ENCODE data around the gene SND1.
"Not testable (repeated sequence)": the region's sequence is repeated elsewhere in the genome, so short reads cannot be mapped to it uniquely, and the experiment has no call there.

Gene SND1

DNA sequence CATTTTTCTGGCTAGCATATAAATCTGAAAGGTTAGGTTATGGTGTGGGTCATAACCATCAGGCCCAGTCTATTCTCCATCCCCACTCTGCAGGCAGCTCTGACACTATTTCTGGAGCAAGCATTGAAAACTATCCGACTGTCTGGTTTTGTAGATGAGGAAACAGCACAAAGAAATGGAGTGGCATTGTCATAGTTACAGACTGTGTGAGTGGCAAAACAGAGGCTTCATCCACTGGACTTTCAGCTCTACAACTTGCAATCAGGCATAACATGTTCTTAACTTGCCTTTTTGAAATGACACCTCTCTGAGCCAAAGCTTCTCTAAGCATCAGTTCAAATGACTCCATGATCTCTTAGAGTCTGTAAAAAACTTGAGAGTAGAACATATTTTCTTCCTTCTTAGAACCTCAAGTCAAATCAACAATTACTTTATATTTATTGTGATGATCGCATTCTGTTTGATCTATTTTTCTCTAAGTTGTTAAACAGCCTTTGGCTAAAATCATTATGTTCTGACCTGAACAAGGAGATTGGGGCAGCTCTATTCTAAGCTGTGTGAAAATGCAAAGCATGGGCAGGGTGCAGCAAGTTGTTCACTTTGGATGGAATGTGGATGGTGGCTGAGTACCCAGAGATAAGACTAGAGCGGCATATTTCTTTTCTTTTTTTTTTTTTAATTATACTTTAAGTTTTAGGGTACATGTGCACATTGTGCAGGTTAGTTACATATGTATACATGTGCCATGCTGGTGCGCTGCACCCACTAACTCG, 310.8 kb downstream of the SND1 start:
- TF ChIP-seq, protein P1, sequence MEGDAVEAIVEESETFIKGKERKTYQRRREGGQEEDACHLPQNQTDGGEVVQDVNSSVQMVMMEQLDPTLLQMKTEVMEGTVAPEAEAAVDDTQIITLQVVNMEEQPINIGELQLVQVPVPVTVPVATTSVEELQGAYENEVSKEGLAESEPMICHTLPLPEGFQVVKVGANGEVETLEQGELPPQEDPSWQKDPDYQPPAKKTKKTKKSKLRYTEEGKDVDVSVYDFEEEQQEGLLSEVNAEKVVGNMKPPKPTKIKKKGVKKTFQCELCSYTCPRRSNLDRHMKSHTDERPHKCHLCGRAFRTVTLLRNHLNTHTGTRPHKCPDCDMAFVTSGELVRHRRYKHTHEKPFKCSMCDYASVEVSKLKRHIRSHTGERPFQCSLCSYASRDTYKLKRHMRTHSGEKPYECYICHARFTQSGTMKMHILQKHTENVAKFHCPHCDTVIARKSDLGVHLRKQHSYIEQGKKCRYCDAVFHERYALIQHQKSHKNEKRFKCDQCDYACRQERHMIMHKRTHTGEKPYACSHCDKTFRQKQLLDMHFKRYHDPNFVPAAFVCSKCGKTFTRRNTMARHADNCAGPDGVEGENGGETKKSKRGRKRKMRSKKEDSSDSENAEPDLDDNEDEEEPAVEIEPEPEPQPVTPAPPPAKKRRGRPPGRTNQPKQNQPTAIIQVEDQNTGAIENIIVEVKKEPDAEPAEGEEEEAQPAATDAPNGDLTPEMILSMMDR (IDR thresholded peaks at IDR 0.05; ENCODE audit: insufficient read depth, missing control alignments): no peak
- no peak for FAIRE-seq
- no peak for DNase-seq (ENCODE audit: insufficient read length, low spot score)

DNA sequence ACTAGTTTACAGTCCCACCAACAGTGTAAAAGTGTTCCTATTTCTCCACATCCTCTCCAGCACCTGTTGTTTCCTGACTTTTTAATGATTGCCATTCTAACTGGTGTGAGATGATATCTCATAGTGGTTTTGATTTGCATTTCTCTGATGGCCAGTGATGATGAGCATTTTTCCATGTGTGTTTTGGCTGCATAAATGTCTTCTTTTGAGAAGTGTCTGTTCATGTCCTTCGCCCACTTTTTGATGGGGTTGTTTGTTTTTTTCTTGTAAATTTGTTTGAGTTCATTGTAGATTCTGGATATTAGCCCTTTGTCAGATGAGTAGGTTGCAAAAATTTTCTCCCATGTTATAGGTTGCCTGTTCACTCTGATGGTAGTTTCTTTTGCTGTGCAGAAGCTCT, 311.9 kb downstream of the SND1 start:
- not testable (repeated sequence) for FAIRE-seq; DNase-seq (ENCODE audit: insufficient read length, low spot score)

DNA sequence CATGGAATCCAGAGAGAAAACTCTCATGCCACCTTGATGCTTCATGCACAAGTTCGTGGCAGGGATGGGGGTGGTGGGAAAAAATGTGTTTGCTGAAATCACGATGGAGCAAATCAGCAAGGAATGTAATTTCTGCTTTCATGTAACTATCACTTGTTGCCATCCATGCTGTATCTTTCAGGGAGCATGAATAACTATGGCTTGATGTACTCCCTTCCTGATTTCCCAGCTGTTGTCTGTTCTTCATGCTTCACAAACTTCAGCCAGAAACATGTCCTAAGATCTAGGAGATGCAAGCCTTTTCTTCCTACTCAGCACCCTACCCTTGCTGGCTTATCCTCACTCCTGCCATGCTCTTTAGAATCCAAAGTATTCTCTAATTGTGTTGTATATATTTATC, 315.3 kb downstream of the SND1 start:
- TF ChIP-seq, protein P1 (IDR thresholded peaks at IDR 0.05; ENCODE audit: insufficient read depth, missing control alignments): no peak
- FAIRE-seq (no peak), DNase-seq (ENCODE audit: insufficient read length, low spot score) (no peak)

DNA sequence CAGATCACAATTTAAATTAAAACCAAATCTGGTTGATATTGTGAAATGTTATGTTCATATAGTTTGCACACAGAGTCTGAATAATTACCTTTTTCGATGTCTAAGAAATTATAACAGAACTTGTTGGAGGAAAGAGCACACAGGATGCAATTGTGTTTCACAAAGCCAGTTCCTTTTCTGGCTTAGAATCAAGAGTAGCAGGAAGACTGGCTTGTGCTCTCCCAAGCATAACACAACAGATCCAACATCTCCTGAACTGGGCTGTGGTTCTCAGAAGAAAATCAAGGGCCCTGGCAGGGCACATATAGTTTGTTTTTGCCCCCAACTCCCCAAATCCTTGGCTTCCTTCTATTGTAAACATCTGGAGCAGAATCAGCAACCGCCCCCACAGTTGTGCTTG, 316.6 kb downstream of the SND1 start:
- no peak for DNase-seq (ENCODE audit: insufficient read length, low spot score)
- TF ChIP-seq, protein P1 (IDR thresholded peaks at IDR 0.05; ENCODE audit: insufficient read depth, missing control alignments): no peak
- FAIRE-seq: no peak

DNA sequence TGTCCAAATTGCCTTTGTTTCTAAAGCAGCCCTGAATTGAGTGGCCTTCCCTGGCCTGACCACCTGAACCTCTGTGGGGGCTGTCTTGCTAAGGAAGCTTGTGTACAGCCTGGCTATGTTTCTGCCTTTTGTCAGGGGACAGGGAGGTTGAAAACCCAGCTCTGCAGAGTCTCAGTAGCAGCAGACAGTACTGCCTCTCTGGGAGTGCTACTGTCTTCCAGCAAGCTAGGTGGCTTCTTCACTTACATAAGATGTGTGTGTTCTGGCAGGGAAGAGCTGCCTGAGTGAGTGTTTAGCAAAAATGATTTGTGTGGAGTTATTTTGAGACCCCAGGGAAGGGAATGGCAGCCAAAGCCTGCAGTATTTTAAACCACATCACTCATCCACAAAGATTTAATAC, 321.8 kb downstream of the SND1 start:
- DNase-seq (ENCODE audit: insufficient read length, low spot score): no peak
- TF ChIP-seq, protein P1 (IDR thresholded peaks at IDR 0.05; ENCODE audit: insufficient read depth, missing control alignments): no peak
- FAIRE-seq: no peak

DNA sequence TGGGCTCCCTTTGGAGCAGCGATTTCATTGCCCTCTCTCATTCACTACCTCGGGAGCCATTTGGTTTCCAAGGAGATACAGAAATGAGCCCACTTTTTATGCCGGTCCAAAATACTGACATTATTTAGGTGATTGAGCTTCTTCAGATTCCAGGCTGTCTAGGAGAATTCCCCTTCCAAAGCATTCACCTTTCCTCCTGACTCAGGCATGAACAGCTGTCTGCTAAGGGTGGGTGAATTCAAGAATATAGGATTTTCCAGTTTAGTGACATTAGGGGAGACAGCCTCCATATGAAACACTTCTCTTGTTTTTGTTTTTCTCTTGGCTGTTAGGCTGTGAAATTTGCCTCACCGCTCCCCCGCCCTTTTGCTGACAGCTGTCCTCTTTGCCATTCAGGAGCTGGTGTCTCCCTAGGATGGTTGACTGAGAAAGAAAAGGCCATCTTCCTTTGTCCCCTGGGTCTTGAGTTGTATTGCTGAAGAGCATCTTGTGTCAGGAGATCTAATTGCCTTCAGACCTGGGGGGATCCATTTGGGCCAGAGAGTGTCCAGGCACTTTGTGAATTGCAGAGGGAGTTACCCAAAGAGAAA, 322.5 kb downstream of the SND1 start:
- FAIRE-seq (no peak), DNase-seq (ENCODE audit: insufficient read length, low spot score) (no peak)
- TF ChIP-seq, protein P1 (IDR thresholded peaks at IDR 0.05; ENCODE audit: insufficient read depth, missing control alignments): no peak

DNA sequence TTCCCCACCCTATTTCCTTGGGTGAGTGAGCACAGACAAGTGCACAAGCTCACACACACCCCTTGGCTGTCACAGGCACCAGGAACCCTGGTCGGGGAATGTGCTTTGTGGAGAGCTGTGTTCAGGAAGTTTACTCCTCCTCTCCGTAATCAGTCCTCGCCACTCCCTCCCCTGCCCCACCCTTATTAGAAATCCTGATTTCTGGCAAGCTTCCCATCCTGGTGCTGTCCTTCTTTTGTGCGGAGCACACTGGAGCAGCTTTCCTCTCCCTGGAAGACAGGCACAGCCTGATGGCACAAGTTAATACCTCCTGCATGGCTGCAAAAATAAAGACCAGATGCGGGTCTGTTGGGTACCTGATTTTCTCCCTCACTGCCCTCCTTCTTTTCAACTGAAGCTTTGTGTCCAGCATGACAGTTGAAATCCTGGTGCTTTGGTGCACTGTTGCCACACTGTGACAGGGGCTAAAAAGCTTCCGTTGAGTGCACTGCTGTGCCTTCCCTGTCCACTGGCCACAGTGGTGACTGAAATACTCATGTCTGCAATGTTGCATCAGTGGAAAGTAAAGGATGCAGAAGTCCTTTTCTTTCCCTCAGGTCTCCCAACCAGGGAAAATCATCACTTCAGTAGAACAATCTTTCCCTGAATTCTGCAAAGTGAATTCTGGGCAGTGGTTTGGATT, 324.2 kb downstream of the SND1 start:
- DNase-seq (ENCODE audit: insufficient read length, low spot score) (no peak), FAIRE-seq (no peak)
- TF ChIP-seq, protein P1 (IDR thresholded peaks at IDR 0.05; ENCODE audit: insufficient read depth, missing control alignments): no peak

Measured in D721Med (cell line).